Measurements from ENCODE around the gene HEXIM1.

HEXIM1 gene

DNA sequence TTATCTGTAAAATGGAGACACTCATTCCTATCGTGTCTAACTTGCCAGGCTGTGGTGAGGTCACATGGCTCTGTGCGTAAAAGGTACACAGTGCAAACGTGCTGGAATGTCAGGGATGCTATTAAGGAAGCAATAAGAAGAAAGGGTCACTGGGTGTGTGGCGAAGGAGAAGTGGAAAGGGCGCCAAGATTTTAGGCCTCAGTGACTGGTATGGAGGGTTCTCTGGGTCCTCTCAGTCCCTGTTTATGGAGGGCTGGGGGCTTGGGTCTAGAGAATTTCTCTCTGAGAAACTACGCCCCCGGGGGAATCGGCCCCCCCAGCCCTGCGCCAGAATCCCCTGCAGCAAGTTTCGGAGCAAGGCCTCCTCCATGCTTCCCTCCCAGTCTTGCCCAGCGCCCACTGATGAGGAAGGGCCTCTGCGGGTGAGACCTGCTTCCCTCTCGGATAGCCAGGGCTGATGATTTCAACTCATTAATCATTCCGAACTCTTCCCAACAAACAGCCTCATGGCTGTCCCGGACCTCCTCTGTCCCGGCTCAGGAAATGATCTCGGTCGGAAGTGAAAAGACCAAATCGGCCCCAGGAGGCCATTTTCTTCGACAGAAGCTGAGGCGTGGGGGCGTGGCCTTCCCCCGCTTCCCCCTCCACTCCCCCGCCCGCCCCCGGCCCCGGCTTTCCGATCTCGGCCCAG, 1.2 kb upstream of the HEXIM1 start:
- DNase-seq (ENCODE audit: low read depth, low spot score): no peak

DNA sequence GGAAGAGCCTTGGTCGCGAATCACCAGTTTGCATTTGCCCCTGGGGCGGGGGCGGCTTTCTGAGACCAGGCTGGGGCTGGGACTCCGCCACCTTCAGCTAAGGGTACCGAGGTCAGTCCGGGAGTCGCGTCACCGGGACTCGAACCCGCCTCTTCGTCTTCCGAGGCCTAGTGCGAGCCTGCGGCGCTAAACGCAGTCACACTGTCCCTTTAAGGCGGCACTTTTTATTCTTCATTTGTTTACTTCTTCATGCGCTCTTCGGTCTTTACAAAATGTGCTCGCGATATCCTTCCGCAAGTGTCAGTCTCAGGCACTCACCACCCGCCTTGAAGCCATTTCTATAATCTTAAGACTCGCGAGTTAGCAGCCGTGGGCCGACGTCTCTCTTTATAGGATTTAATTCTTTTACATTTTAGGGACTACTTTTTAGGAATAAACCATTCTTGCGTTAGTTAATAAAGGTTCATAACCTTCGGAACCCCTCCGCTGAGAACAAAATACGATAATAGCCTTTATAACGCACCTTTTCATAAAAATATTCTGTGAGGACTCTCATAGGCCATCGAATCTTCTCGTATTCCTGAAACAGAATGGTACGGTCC, 593 bp upstream of the HEXIM1 start:
- peak; percentile 90 for DNase-seq (ENCODE audit: low read depth, low spot score)

DNA sequence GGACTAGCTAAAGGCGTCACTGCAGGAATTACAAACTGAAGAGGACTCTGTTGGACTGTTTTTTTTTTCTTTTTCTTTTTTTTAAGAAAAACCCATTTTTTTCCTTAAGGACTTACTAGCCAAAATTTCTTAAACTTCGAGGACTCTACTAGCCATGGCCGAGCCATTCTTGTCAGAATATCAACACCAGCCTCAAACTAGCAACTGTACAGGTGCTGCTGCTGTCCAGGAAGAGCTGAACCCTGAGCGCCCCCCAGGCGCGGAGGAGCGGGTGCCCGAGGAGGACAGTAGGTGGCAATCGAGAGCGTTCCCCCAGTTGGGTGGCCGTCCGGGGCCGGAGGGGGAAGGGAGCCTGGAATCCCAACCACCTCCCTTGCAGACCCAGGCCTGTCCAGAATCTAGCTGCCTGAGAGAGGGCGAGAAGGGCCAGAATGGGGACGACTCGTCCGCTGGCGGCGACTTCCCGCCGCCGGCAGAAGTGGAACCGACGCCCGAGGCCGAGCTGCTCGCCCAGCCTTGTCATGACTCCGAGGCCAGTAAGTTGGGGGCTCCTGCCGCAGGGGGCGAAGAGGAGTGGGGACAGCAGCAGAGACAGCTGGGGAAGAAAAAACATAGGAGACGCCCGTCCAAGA, 878 bp downstream of the HEXIM1 start:
- DNase-seq (ENCODE audit: low read depth, low spot score): no peak

DNA sequence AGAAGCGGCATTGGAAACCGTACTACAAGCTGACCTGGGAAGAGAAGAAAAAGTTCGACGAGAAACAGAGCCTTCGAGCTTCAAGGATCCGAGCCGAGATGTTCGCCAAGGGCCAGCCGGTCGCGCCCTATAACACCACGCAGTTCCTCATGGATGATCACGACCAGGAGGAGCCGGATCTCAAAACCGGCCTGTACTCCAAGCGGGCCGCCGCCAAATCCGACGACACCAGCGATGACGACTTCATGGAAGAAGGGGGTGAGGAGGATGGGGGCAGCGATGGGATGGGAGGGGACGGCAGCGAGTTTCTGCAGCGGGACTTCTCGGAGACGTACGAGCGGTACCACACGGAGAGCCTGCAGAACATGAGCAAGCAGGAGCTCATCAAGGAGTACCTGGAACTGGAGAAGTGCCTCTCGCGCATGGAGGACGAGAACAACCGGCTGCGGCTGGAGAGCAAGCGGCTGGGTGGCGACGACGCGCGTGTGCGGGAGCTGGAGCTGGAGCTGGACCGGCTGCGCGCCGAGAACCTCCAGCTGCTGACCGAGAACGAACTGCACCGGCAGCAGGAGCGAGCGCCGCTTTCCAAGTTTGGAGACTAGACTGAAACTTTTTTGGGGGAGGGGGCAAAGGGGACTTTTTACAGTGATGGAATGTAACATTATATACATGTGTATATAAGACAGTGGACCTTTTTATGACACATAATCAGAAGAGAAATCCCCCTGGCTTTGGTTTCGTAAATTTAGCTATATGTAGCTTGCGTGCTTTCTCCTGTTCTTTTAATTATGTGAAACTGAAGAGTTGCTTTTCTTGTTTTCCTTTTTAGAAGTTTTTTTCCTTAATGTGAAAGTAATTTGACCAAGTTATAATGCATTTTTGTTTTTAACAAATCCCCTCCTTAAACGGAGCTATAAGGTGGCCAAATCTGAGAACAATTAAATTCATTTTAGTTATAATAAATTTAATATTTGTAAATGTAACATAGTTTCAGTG, 1.7 kb downstream of the HEXIM1 start:
- DNase-seq (ENCODE audit: low read depth, low spot score): no peak

DNA sequence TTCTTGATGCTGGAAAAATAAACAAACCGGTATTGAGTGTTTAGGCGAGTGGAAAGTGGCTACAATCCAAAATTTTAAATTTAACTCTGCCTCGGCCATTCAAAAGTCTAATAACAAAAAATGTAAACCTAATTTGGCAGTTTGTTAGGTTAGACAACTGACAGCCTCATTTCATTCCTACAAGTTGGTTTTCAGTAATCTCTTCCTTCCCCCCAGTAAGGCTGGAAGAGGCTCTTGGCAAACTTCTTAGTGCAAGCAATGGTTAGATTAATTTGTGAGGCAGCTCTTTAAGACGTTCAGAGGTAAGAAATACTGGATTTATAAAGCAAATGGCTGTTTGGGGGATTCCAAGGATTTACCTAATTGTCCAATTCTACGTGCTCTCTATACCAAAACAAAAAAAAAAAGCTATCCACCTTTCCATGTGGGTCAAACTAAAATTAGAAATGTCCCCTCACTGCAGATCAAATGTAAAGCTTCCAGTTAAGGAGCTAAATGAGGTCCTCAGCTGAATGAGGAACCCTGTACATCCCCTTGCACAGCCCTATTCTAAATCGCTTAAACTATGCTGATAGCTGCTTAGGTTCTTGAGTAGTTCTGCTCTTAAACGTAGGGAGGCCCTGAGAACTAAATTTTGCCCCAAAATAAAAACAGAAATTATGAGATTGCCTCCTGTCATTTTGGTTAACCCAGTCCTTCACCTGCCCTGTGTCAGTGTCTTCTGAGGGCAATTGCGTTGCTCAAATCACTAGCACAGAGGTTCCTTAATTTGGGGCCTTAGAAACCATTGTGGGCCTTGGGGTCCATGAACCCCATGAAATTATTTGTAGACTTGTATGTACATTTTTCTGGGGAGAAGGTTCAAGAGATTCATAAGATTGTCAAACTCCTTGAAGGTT, 2.9 kb downstream of the HEXIM1 start:
- no peak for DNase-seq (ENCODE audit: low read depth, low spot score)

DNA sequence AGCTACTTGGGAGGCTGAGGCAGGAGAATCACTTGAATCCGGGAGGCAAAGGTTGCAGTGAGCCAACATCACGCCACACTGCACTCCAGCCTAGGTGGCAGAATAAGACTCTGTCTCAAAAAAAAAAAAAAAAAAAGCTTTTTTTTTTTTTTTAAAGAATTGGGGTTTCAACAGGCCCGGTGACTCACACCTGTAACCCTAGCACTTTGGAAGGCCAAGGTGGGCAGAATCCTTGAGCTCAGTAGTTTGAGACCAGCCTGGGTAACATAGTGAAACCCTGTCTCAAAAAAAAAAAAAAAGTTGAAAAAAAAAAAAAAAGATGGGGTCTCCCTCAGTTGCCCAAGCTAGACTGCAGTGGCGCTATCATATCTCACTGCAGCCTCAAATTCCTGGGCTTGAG, 6.8 kb downstream of the HEXIM1 start:
- no peak for DNase-seq (ENCODE audit: low read depth, low spot score)

DNA sequence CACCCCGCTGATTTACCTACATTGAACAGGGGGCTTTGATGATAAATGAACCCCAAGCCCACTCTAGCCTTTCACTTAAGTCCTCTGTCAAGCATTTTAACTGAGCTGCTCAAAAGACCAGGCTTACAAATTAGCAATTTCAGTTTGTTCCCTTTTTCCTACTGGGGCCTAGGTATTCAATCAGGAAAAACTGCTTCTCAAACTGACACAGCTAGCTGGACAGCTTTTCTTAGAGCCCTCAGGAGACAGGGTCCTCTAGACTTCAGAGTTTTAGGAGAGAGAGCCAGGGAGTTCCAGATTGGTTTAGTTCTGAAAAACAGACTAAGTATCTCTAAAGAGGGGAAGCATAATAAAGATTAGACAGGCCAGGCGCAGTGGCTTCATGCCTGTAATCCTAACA, 7.2 kb downstream of the HEXIM1 start:
- DNase-seq (ENCODE audit: low read depth, low spot score): no peak

DNA sequence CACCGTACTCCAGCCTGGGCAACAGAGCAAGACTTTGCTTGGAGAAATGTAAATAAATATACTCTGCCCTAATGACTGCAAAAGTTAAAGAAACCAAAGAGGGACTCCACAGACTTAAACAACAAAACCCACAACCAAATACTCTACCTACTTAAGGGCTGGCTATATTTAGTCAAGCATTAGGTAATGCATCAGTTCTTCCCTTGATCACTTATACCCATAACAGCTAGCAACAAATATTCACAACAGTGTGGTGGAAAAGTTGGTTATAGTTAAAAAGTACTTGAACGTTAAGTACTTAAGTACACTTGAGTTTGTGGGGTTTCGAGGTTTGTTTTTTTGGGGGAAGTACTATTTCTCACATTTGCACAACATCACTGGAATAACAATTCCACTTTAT, 8.0 kb downstream of the HEXIM1 start:
- no peak for DNase-seq (ENCODE audit: low read depth, low spot score)

DNA sequence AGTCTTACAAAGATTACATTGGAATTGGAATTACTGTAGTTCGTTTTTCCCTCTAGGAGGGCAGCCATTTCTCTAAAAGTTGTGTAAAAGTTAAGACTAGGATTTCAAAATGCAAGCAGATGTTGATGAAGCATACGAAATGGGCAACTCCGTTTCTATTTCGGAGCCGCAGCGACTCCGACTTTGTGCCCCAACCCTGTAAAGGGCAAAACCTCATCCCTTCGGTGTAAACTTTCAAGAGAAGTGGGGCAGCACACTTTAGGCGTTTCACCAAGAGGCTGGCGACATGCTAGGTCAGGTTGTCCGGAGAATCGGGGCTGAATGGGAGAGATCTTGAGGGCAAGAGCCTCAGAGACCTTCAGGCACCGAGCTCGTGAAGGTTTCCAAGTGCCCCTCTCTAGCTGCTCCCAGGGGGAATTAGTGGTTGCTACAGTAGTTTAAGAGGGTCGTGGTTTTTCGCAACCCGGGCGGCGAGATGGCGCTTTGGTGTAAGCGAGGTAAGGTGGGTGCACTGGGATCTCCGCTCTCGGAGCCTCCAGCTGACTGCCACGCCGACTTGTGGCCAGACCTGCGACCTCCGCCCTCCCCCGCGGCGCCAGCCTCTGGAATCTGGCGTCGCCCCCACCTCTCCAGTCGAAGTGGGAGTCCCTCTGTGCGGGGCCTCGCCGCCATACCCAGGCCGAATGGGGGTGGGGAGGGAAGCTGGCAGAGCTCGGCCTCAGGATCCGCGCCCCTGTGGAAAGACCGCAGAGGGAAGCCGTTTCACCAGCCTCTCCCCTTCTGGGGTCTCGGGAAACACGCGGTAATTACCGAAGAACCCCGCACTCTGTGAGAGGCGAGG, 12.4 kb downstream of the HEXIM1 start:
- no peak for DNase-seq (ENCODE audit: low read depth, low spot score)

DNA sequence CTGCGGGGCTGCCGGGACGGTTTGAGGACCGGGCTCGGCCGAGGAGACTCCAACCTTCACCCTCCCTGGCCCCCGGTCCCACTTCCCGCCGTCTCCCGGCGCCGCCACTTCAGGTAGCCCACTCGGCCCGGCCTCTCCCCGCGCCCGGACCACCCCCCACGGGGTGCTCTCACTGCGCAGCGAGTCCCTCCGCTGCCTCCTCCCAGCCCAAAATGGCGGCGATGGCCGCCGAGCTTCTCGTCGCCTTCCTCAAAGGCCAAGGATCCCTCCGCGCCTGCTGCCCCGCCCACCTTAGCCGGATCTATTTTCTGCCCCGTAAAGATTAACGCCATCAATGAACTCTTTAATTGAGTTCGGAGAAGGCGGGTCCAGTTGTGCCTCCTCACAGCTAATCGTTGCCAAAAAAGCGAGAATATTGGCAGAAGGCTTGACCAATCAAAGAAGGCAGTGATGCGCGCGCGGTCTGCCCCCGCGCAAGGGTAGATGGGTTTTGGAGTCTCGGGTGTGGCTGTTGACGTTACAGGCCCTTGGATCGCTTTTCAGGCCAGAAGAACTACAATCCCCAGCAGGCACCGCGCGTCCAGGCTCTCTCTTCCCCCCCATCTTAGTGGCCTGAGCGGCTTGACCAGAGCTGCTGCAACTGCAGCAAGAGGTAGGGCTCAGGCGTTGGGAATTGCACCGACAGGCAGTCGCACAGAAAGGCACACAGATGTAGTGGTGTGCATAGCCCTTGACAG, 13.2 kb downstream of the HEXIM1 start, which contains the start of gene HEXIM2:
TSS of gene HEXIM2 (plus strand) at position 588 of the 737 bp plus-strand sequence. CDS start 919 bp downstream, outside the sequence.
- peak; percentile 100 for DNase-seq (ENCODE audit: low read depth, low spot score)

DNA sequence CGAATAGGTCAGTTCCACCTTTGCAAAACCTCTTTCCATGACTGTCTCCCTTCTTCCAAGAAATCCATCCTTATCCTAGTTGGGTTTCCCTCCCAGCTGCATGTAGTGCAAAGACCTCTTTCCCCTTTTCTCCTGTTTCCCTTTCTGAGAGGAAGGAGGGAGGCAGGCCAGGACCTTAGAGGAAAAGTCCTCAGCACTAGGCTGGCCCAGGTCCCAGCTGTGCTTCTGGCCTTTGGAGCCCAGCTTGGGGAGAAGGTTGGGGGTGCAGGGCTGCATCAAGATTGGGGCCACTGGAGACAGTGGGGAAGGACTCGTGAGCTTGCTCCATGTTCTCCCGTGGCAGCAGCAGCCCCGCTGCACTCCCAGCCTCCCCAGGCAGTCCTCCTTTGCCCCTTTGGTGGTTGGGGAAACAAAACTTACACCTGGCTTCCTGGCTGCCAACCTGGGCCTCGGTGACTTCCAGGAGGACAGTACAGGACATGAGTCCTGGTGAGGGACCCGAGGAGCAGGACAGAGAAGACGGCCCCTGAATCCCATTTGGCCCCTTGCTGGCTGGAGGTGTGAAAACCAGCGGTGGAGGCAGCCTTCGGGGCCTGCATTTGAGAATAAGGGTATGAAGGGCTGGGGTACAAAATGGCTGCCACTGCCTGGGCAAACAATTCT, 13.9 kb downstream of the HEXIM1 start:
- no peak for DNase-seq (ENCODE audit: low read depth, low spot score)

DNA sequence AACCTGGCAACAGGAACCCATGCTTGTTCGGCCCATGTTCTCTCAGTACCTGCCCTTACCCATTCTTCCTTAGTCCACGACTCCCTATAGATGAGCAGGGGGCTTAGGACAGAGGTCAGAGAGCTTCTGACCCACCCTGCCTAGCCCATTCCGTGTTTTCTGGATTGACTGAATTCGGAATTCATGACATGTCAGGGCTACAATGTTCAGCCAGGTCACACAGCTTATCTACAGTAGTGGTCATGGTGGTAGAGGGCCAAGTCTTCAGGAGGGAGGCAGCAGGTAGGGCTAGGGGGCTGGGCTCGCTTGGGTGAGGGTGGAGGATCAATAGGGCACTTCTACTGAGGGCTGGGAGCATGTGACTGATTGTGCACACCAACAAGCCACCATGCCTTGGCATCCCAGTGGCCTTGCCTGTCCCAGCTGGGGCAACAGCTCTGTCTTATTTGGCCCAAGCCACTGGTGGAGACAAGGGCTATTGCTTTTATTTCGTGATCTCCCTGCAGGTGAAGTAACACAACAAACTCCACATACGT, 16.5 kb downstream of the HEXIM1 start:
- no peak for DNase-seq (ENCODE audit: low read depth, low spot score)

DNA sequence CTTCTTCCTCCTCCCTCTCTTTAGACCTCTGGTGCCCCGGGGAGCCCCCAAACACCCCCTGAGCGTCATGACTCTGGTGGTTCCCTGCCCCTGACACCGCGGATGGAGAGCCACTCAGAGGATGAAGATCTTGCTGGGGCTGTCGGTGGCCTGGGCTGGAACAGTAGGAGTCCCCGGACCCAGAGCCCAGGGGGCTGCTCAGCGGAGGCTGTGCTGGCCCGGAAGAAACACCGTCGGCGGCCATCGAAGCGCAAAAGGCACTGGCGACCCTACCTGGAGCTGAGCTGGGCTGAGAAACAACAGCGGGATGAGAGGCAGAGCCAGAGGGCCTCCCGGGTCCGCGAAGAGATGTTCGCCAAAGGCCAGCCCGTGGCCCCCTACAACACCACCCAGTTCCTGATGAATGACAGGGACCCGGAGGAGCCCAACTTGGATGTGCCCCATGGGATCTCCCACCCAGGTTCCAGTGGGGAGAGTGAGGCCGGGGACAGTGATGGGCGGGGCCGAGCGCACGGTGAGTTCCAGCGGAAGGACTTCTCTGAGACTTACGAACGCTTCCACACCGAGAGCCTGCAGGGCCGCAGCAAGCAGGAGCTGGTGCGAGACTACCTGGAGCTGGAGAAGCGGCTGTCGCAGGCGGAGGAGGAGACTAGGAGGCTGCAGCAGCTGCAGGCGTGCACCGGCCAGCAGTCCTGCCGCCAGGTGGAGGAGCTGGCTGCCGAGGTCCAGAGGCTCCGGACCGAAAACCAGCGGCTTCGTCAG, 20.9 kb downstream of the HEXIM1 start:
- no peak for DNase-seq (ENCODE audit: low read depth, low spot score)

DNA sequence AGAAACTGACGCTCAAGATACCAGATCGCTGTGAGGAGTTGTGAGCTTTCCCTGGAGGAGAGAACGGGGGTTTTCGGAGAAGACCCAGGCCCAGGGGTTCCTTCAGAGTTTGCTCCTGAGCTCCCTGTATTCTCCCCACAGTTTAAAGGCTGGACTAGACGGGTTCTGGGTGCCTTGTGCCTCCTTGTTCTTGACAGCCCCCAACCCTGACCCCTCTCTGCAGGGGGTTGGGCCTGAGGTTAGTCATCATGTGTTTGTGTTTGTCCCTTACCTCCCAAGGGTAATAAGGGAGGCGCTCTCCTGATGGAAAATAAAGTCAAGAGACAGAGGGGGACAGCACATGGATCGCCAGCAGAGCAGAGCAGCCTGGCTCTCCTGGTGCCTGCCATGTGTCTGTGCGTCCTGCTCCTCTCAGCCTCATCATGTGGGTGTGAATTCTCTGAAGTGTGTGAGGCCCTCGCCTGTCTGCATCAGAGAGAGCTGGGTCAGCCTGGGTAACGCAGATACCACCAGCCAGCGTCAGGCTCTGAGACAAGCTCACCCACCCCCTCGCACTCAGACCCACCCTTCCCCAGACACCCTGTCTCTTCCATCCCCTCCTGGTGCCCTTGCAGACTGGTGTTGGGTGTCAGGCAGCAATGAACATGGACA, 22.1 kb downstream of the HEXIM1 start:
- no peak for DNase-seq (ENCODE audit: low read depth, low spot score)

DNA sequence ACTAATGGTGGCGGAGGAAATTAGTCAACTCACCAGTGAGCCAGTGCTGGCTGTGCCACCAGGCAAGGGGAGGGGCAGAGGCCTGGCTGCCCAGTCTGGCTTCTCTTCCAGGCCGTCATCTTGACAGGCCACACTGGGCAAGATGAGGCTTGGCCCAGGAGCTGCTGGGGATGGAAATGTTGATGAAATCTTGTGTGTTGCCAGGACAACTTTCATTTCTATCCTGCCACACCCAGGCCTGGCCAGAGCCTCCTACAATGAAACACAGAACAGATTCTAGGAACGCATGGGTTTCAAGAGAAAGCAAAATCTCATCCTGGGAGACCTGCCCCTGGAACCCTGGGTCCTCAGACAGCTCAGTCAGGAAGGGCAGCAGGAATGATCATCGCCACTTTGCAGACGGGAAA, 22.7 kb downstream of the HEXIM1 start:
- no peak for DNase-seq (ENCODE audit: low read depth, low spot score)

DNA sequence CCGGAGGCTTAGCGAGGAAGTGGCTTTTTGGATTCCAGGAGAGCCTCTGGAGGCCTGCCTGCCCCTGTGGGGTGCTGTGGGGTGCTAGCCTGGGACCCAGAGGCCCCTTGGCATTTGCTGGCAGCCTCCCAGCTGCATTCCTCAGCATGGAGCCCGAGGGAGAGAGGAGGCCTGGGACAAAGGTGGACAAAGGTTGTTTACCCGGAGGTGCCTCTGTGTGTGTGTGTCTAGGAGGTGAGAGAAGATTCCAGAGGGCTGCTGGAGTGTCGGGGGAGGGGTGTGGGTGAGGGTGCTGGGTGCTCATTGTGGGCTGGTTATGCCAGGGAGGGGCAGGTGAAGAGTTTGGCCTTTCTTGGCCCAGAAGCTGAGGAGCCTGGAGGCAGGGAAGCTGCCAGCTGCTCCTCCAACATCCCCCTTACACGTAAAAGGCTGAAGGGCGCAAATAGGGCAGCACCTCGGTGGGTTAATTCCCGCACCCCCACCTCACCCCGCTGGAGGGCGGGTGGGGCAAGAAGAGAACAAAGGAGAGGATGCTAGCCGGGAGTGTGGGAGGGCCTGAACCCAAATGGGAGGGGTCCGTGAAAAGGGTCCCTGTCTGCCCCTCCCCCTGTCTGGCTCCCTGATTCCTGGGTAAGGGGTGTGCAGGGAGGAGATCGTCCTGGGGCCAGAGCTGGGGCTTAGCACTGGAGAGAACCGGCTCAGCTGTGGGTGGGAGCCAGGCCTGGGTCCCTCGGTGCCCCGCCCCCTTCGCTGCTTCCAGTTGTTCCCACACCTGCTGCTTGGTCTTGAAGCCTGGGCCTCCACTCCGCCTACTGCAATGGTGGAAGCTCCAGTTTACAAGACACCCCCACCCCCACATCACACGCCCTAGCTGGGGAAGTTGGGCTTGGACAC, 23.3 kb downstream of the HEXIM1 start:
- DNase-seq (ENCODE audit: low read depth, low spot score): no peak

Measured in brain pericyte (primary cell).